HL-60/S4 treated with phorbol 12-myristate 13-acetate at 8.2 ng/mL for 4 days and 3 days (cell line): ENCODE data around the gene TTLL10.

Experiments used
- in situ Hi-C: fragments of 300-500 bp; cut with MboI; formaldehyde crosslinking; loops from 2 replicates; pipeline ENCODE4 v1.15.0; 2022; ENCODE audit warnings: low sequenced_read_pairs

The TTLL10 gene

DNA sequence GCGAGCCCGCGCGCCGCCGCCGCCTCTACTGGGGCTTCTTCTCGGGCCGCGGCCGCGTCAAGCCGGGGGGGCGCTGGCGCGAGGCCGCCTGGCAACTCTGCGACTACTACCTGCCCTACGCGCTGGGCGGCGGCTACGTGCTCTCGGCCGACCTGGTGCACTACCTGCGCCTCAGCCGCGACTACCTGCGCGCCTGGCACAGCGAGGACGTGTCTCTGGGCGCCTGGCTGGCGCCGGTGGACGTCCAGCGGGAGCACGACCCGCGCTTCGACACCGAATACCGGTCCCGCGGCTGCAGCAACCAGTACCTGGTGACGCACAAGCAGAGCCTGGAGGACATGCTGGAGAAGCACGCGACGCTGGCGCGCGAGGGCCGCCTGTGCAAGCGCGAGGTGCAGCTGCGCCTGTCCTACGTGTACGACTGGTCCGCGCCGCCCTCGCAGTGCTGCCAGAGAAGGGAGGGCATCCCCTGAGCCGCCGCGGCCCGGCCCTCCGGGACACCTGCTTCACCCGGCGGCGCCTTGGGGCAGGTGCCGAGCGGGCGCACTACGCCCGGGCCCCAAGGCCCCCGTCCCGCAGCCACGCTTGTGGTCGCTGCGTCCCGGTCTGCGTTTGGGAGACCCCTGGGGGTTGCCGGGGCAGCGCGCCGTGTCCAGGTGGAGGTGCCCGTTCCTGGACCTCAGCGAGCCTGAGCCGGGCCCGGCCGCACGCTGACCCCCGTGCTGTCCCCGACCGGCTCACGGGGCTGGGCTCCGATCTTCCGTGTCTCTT is 59.3 kb downstream of the TTLL10 start:
- in situ Hi-C loops: no loop called here

DNA sequence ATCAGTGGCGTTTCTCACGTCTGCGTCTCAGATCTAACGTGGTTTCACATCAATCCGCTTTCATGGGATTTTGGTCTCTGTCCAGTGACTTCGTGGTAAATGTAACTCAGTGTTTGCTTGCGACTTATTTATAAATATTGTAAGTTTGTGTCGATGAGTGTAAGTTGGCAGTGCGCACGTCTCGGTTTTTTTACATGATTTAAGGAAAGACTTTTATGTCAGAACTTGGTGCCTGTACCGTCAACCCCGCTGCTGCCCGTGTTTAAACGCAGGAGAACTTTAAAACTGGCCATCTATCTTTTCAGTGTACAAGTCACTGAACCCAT is 59.9 kb downstream of the TTLL10 start:
- in situ Hi-C loops: no loop called here

DNA sequence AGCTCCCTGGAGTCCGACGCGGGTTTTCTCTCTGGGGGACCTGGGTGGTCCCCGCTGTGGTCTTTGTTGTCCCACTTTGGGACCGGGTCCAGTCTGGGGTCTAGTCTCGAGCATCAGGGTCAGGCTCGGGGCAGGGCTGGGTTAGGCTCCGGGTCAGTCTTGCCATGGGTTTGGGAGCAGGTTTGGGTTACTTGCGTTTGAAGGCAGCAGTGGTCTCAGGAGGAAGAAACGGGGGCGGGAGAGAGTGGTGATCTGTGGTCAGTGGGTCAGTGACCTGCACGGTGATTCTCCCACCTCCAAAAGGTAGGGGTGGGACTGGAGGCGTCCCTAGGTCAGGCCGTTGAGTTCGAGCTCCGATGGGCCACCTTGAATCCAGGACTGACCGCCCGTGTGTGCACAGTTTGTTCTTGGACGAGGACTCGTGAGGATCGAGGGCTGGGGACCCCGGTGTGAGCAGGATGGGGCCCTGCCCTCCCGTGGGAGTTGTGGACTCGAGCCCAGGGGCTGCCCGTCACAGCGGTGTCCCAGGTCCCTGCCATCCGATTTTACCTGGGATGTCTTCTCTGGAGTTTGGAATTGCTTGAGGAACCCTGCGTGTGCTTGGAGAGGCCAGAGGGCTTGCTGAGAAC is 60.6 kb downstream of the TTLL10 start:
- in situ Hi-C loops: no loop called here

DNA sequence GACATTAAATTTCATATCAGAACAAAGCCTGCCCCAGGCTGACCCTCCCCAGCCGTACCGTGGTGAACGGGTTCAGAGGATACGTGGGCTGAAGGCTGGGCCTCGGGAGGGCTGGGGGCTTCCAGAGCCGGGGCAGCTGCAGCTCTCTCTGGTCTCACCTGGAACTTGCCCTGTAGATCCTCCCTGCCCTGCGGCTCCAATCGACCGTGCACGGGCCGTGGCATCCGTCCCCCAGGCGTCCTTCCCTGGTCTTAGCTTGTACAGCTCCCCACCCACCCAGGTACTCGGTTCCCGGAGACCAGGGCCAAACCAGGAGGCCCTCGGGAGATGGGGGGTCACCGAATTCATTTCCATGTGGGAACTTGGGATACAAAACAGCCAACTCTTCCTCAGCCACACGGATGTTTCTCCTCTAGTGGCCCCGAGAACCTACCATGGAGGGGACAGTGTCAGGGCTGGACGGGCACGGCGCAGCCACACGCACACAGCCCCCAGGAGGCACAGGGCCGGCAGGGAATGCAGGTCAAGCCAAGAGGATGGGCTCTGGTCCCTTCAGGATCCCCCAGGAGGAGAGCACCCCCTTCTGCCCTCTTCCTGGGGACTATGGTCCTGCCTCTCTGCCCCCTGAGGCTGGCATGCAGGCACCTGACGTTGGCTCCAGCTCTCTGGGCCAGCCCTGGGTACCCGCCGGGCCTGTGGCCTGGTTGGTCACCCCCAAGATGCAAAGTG is 61.5 kb downstream of the TTLL10 start:
- in situ Hi-C loops: no loop called here

DNA sequence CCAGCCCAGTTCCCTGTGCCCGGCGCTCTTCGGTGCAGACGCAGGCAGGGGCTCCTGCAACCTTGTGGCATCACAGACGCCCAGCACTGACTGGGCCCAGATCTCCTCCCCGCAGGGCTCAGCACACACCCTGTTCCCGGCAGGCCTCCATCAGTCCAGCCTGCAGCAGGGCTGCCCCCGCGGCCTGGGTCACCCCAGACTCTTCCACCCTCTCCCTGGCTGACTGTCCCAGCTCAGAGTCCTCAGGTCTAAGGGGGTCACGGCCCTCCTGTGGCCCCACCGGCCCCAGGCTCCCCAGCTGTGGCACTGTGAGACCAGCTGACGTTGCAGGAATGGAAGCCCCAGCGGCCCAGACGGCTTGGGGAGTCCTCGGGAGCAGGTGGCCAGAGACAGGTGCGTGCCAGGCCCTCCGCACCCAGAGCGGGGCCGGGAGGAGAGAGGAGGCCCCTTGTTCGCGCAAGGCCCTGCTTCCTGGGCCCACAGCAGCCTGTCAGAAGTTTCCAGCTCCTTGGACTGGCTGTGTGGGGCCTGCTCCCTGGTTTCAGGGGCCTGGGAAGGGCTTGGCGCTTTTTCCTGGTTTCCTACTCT is 62.6 kb downstream of the TTLL10 start:
- in situ Hi-C loops: no loop called here

DNA sequence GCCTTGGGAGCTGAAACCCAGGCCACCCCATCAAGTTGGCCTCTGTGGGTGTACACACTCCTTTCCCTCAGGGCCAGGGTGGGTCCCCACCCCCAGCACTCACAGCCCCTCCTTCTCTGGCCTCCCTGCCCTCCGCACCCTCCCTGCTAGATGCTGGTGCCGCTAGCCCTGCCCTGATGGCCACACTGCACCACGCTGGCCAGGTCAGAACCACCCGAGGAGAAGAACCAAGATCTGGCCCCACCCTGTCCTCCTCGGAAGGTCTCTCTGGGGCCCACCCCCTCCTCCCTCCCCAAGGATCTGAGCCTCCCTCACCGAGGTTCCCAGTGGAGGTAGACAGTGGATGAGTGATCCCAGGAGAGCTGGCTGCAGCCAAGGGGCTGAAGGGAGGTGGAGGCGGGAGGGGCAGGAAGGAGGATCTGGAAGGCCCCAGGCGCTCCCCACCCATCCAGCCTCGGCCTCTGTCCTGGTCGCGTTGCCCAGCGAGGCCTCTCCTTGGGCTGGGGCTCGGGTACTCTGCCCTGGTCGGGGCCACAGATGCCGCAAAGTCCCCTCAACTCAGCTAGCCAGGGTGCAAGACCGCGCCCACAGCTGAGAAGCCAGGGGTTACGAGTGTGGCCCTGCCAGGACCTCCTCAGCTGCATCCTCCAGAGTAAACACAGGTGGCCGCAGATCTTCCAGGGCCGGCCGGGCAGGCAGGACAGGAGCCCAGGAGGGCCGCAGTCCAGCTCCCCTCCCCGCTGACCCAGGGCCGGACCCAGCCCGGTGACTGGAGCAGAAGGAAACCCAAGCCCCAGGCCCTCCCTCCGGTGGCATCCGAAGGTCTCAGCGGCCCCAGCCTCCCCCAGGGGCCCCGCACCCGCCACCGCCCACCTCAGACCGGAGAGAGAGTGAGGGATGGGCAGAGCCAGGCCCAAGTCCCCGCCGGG is 63.5 kb downstream of the TTLL10 start:
- in situ Hi-C loops: no loop called here

DNA sequence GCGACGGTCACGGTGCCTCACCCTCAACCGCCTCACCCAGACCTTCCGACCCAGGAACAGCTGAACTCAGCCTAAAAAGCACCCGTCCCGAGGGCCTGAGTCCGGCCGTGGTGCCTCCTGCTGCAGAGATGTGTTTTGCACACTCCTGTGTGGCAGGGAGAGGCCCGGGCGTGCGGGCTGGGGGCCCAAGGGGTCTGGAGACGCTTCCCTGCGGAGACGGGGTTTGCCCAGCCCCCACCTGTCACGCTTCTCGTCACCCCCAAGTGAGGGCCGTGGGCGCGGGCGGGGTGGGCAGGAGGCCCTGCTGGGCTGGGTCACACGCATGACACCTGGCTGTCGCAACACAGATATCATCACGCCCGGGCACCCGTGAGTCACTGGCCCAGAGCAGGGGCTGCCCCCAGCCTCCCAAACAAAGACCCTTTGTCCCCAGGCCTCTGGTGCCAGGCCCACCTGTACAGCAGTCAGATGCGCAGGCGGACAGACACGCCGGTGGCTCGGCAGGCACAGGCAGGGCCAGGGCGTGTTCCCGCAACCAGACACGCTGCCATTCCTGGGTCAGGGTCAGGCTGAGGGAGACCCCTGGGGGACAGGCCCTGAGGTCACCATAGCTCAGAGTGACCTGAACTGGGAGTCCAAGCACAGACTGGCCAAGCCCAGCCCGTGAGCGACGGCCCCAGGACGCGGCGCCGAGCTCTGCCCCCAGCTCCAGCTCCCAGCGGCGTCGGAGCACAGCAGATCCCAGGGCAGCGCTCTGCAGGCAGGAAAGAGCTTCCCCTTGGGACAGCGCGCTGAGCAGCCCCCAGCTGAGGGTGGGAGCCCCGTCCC is 64.4 kb downstream of the TTLL10 start:
- in situ Hi-C loops: no loop called here

DNA sequence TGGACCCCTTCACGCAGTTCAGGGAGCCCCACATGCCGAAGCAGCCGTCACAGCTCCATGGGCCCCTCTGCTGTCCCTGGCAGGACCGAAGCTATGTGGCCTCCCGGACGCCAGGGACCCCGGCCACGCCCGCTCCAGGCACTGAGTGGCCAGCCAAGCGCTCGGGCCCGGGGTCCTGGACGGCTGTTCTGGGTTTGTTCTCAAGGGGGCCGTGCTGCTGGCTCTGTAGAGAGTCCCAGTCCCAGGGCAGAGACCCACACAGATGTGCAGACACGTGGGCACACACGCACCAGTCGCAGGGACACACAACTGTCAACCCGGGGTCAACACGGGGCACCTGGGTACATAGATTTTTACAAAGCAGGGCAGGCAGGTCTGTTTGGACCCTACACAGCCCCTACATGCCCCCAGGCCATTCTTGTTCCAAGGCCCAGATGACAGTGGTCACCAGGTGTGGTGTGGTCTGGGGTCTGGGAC is 65.1 kb downstream of the TTLL10 start:
- in situ Hi-C loops: no loop called here

DNA sequence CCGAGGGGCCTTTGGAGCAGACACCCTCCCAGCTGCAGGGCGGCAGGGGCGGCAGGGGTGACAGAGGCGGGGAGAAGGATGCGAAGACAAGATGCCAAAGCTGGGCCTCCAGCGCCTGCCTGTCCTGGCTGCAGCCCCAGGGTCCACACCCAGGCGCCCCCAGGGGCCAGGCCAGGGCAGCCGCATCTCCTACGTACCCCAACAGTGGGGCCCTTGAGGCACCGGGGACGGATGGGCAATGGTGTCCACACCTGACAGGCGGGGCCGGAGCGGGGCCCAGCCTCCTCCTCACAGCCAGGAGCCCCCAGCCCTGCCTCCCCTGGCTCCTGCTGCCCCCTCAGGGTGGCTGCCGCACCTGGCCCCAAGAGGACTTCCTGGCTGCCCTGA is 65.5 kb downstream of the TTLL10 start:
- in situ Hi-C loops: no loop called here

DNA sequence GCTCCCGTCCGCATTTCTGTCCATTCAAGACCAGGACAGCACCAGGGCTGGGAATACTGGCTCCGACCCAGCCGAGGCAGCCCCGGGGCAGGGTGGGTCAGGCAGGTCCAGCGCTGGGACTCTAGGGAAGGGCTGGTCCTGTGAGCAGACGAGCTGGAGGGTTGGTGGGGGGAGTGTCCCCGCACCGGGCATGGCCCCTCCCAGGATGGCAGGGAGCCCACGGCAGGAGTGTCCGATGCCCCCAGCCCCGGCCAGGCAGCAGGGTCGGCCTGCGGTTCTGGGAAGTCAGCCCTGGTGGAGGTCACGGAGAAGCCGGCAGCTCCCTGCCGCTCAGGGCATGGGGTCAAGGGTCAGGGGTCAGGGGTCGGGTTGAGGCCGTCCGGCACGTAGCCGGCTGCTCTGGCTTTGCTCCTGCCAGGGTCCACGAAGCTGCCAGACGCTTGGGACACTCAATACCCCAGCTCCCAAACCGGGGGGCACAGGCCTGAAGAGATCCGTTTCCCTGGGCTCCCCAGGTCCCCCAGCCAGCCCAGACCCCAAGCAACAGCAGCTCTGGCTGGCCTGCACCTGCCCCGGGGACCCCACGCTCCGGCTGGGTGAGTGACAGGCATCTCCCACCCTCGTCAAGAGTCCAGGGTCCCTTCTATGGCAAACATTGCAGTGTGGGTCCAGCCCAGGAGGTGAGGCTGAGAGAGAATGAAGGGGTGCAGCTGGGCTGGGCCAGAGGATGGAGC is 66.1 kb downstream of the TTLL10 start:
- in situ Hi-C loops: no loop called here

DNA sequence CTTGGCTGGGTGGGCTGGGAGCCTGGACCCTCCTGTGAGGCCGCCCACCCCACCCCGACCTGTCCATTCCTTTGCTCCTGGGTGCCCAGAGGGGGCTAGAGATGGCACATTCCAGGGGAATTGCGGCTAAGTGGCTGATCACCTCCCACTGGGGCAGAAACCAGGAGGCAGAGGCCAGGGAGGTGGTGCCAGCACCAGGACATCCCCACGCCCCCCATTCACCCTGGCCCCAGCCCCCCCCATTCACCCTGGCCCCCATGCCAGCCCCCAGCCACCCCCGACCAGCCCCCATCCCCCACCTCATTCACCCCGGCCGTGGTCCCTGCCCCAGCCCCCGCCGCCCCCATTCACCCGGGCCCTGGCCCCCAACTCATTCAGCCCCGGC is 66.7 kb downstream of the TTLL10 start:
- in situ Hi-C loops: no loop called here

DNA sequence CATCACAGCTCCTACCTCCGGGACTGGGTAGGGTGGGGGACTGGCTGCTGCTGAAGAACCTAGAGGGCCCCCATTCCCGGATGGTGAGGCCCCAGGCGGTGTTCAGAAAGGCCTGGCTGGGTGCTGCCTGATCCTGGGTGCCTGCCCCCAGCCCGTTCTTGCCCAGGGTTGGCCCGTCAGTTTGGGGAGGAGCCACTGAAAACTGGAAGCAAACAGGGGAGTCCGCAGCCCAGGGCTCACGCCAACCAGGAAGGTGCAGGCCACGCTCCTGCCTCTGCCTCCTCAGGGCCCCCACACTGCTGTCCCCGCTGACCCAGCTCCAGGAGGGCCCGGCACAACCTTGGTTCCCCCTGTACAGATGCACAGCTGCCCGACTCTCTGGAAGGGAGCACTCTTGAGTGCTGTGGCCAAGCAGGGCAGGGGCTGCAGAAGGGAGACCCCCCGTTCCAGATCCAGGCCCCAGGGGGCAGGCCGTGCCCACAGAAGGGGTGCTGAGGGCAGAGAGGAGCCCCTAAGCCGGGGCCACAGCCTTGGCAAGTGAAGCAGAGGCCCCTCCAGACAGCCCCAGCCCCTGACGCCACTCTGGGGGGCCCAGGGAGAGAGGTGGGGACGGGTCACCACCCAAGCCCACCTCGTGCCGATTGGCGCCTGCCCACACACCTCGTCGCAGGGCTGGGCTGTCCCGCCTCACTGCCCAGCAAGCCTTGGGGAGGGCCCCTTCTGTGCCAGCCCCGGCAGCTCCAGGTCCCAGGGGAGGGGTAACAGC is 67.3 kb downstream of the TTLL10 start:
- in situ Hi-C loops: no loop called here

DNA sequence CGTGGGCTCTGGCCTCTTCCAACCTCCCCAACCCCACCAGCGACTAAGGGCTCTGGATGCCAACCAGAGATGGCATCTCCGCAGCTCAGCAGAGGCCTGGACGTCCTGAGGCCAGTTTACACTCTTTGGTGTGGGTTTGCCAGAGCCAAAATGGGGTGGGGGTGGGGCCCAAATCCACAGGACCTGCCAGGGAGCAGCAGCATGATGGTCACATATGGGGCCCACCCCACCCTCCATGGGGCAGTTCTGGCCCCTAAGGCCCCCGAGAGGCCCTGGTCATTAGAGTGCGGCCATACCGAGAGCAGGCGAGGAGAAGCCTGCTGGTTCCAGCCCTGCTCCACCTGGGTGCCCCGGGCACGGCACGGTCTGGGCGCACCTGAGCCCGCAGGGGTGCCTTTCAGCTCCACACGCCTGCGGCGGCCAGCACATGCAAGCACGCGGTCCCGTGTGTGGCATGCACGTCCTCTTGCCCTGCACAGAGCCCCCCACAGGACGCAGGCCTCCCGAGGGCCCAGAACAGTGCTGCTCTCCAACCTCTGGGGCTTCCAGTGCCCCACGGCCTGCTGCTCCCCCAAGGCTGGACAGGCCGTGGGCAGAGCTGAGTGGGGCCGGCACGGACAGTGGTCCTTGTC is 68.0 kb downstream of the TTLL10 start:
- in situ Hi-C loops: no loop called here

DNA sequence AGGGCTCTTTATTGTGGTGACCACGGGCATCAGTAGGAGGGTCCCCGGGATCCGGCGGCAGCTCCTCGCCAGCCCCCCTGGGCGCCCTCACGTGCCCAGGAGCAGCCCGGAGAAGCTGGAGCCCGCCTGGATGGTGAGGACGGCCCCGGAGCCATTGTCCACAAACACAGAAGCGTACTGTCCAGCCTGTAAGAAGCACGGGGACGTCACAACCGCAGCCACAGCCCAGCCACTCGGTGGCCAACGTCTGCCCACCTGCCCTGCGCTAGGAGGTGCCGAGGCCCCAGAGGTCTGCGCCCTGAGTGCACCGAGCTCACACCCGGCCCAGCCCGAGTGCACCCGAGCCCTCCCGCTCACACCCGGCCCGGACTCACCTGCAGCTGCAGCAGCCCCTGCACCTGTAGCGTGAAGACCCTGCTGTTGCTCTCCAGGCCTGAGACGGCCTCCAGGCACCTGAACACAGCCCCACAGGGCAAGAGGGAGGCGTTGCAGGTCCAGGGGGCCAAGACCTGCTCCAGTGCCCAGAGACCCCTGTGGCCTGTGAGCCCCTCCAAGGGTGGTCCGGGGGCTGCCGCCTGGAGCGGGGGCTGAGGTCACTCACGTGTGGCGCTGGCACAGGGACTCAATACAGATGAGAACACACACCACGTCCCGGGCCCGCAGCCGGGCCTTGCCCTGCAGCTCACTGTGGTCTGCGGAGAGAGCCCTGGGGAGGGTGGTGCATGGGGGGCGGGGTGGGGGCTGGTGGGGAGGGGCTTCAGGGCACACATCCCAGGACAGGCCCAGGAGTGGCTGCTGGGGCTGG is 69.0 kb downstream of the TTLL10 start:
- in situ Hi-C loops: no loop called here

DNA sequence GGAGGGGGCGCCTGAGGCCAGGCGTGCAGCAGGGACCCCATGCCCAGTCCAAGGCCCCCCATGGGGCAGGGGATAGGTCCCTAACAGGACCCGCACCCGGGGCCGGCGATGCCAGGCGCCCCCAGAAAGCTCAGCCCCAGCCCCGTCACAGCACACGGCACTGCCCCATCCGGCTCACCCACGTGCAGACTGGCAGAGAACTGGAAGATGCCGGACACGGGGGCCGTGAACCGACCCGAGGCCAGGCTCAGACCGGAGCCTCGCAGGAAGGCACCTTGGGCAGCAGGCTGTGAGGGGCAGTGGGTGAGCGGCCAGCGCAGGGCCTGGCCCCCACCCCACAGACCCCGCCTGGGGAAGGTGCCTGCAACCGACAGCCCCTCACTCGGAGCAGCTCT is 69.6 kb downstream of the TTLL10 start:
- in situ Hi-C loops: no loop called here

DNA sequence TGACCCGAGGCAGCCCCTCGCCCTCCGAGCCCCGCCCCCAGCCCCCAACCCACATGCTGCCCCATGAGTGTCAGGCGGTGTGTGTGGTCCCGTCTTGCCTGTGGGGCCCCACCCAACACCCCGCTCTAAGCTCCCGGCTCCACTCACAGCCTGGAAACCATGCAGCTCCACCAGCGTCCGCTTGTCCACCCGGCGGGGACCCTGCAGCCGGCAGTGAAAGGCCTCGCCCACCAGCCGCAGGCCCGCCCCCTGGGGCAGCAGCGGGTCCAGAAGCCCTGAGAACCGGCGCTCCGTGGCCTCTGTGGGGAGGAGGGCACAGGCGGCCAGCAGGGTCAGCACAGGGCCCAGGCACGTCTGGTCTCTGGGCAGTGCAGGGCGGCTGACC is 70.1 kb downstream of the TTLL10 start:
- in situ Hi-C loops: no loop called here

DNA sequence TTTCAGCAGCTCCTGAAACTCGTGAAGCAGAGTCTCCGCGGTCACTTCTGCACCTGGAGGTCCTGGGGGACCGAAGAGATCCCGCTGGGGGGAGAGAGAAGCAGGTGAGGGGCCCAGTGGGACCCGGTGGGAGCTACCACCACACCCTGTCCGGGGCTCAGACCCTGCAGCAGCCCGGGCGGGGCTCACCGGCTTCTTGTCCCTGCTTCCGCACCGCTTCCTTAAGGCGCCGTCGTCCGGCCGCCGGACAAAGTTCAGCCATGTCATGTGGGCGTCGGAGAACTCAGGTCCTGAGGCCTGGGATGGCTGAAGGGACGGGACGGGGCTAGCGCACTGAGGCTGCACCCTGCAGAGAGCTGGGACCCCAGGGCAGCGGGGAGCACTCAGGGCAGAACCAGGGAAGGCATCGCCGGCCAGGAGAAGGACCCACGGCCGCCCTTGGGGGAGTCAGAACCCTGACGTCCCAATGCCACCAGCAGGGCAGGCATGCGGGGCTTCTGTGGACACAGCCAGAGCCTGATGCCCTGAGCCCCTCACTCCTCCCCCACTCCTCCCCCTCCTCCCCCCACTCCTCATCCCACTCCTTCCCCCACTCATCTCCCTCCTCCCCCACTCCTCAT is 70.6 kb downstream of the TTLL10 start:
- in situ Hi-C loops: no loop called here
